Esophagus (tissue), 2 donors: ENCODE data around the gene ZBTB18. TPM values are rescaled to one million over a fixed set of nuclear protein-coding genes. Genes with fewer than 3 reads are reported as not detected.

Experiments used
- H3K27ac ChIP-seq, 2 donors: one replicate each; pipeline ENCODE4 v1.5.1; 2013; ENCODE audit warnings: low read depth in 2 of 2, mild to moderate bottlenecking in 2 of 2, inconsistent platforms in 1 of 2, low read length in 1 of 2, moderate library complexity in 1 of 2
- H3K27me3 ChIP-seq, 2 donors: one replicate each; pipeline ENCODE4 v1.6.1; 2013; ENCODE audit warnings: low read length in 2 of 2, control low read depth in 1 of 2, mild to moderate bottlenecking in 1 of 2; ENCODE audit not compliant: insufficient read depth in 2 of 2, control insufficient read depth in 1 of 2
- H3K36me3 ChIP-seq, 2 donors: one replicate each; pipeline ENCODE4 v1.6.1; 2013; ENCODE audit warnings: low read length in 1 of 2; ENCODE audit not compliant: control insufficient read depth in 2 of 2, insufficient read depth in 2 of 2
- H3K4me1 ChIP-seq, 2 donors: one replicate each; pipeline ENCODE4 v1.6.1; 2013; ENCODE audit warnings: low read length in 1 of 2; ENCODE audit not compliant: control insufficient read depth in 2 of 2, insufficient read depth in 2 of 2
- H3K4me3 ChIP-seq, 2 donors: one replicate each; pipeline ENCODE4 v1.5.1; 2013; ENCODE audit warnings: low read length in 2 of 2, mild to moderate bottlenecking in 2 of 2, low read depth in 1 of 2, moderate library complexity in 1 of 2
- H3K9me3 ChIP-seq, 2 donors: one replicate each; pipeline ENCODE4 v1.6.1; 2013; ENCODE audit warnings: mild to moderate bottlenecking in 2 of 2, low read depth in 1 of 2, low read length in 1 of 2, moderate library complexity in 1 of 2; ENCODE audit not compliant: control insufficient read depth in 2 of 2, insufficient read depth in 1 of 2
- WGBS, 2 donors: extraction: QIAGEN DNeasy Blood & Tissue Kit; methylation state at CpG; one replicate each; pipeline ENCODE4 v1.1.7; 2013; 5-methylcytosine and 5-hydroxymethylcytosine counted together
- polyA plus RNA-seq, 2 donors: library from polyadenylated mRNA; stranded (reverse); fragments of 200-250 nt; gene quantifications; one replicate each; pipeline ENCODE4 v1.2.3, GENCODE V29; 2013
- donor health status: healthy with polysubstance abuse.
- donor health status: Bipolar disorder and iron deficiency.

ZBTB18 gene
- polyA plus RNA-seq, 2 donors: 3.0 to 3.5 TPM

- Histone ChIP-seq H3K9me3 (no peaks in the 10 kb centered on the region), H3K36me3 (peaks cover 3 to 14% of the 10 kb centered on the region in 2 donors), H3K4me3 (no peak overlapping the region), H3K27ac (no peak overlapping the region), H3K27me3 (no peaks in the 10 kb centered on the region), H3K4me1 (no peaks in the 10 kb centered on the region)
- 63 to 77% methylated on average over 6 of the region's 6 CpGs for WGBS, 2 donors
Observed at GRCh38 chr1:244056577-244056976, 5.5 kb downstream of the ZBTB18 start.

DNA sequence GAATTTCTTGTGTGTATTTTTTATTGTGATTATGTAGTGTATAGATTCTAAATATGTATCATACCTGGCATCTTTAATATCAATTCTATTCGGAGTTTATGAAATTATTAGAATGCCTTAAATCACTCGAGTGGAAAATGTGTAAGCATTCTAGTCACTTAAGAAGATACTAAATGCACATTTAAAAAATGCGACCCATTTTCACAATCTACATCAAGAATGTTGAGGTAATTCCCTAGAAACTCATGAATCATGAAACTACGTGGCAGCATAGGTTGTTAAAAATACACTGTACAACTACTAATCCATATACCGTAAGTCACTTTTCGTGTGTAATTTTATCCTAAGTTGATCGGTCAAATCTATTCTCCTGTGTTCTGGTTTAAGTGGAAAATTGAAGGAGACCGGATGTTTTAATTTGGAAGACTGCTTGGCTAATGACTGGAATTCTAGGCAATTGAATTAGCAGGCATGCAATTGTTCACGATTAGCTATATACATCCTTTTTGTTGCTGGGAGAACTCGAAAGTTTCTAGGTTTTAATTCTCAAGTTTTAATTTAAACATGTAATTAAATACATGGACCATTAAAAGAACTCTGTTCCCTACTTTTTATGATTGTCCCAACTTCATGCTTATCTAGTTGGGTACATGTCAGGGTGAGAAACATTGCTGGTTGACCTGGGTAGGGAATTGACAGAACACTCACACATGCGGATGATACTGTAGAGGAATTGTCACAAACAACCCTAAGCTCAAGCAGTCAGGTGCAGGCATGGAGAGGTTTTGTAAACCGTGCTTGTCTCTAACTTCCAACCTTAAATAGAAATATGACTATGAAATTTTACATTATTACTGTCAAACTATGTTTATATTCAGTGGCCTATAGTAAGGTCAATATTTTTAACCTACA is 6.6 kb downstream of the ZBTB18 start:
- H3K27me3 ChIP-seq: no peaks in the 10 kb centered on the region
- no peak overlapping the region for H3K4me3 ChIP-seq
- no peaks in the 10 kb centered on the region for H3K9me3 ChIP-seq
- peaks cover 3 to 14% of the 10 kb centered on the region in 2 donors for H3K36me3 ChIP-seq
- 87 to 88% methylated on average over 12 of the region's 12 CpGs for WGBS, 2 donors
- no peaks in the 10 kb centered on the region for H3K4me1 ChIP-seq
- no peak overlapping the region for H3K27ac ChIP-seq

GRCh38 chr1:244060117-244060516 is 9.0 kb downstream of the ZBTB18 start:
- H3K27me3 ChIP-seq: no peaks in the 10 kb centered on the region
- H3K4me3 ChIP-seq: no peak overlapping the region
- no peak overlapping the region for H3K27ac ChIP-seq
- H3K36me3 ChIP-seq: peaks cover 0 to under 1% of the 10 kb centered on the region in 2 donors
- H3K9me3 ChIP-seq: no peaks in the 10 kb centered on the region
- 88 to 91% methylated on average over 1 of the region's 1 CpG for WGBS, 2 donors
- no peaks in the 10 kb centered on the region for H3K4me1 ChIP-seq

DNA sequence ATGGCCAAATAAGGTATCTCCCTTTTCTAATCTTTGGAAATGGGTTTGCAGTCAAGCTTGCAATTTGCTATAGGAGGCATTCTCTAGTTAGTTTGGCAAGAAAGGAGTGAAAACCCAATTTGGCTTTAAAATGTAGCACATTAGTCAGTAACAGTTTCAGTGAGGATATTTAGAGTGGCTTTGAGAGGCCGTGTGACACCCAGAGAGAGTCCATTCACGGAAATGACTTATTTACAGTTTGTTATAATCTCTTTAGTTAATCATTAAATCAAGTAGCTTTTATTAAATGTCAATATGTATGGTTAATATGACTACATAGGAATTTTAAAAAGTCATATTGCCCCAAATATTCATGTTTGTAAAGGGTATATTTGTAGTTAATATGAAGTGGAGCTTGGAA is 9.6 kb downstream of the ZBTB18 start:
- Histone ChIP-seq H3K4me3 (no peak overlapping the region), H3K9me3 (no peaks in the 10 kb centered on the region), H3K36me3 (no peaks in the 10 kb centered on the region), H3K4me1 (no peaks in the 10 kb centered on the region), H3K27me3 (no peaks in the 10 kb centered on the region), H3K27ac (no peak overlapping the region)
- 68 to 84% methylated on average over 2 of the region's 2 CpGs for WGBS, 2 donors

- Histone ChIP-seq H3K27me3 (no peaks in the 10 kb centered on the region), H3K4me3 (no peak overlapping the region), H3K36me3 (no peaks in the 10 kb centered on the region), H3K4me1 (peaks cover 0 to 2% of the 10 kb centered on the region in 2 donors), H3K9me3 (no peaks in the 10 kb centered on the region), H3K27ac (no peak overlapping the region)
- 90 to 95% methylated on average over 4 of the region's 4 CpGs for WGBS, 2 donors
Observed at GRCh38 chr1:244062156-244062725, 11.2 kb downstream of the ZBTB18 start.

GRCh38 chr1:244063498-244063897 is 12.4 kb downstream of the ZBTB18 start:
- no peaks in the 10 kb centered on the region for H3K36me3 ChIP-seq
- H3K27ac ChIP-seq: no peak overlapping the region
- no peaks in the 10 kb centered on the region for H3K9me3 ChIP-seq
- H3K4me3 ChIP-seq: no peak overlapping the region
- 74% methylated on average over 6 of the region's 6 CpGs for WGBS, 2 donors
- peaks cover 0 to 2% of the 10 kb centered on the region in 2 donors for H3K4me1 ChIP-seq
- H3K27me3 ChIP-seq: no peaks in the 10 kb centered on the region

- Histone ChIP-seq H3K27me3 (no peaks in the 10 kb centered on the region), H3K27ac (no peak overlapping the region), H3K4me3 (no peak overlapping the region), H3K4me1 (peaks cover 0 to 2% of the 10 kb centered on the region in 2 donors), H3K9me3 (no peaks in the 10 kb centered on the region), H3K36me3 (no peaks in the 10 kb centered on the region)
- 91 to 95% methylated on average over 8 of the region's 8 CpGs for WGBS, 2 donors
Observed at GRCh38 chr1:244064621-244065020, 13.5 kb downstream of the ZBTB18 start.

- Histone ChIP-seq H3K4me3 (no peak overlapping the region), H3K4me1 (peaks cover 0 to 2% of the 10 kb centered on the region in 2 donors), H3K27me3 (no peaks in the 10 kb centered on the region), H3K36me3 (no peaks in the 10 kb centered on the region), H3K9me3 (no peaks in the 10 kb centered on the region), H3K27ac (no peak overlapping the region)
- 59 to 66% methylated on average over 9 of the region's 9 CpGs for WGBS, 2 donors
Observed at GRCh38 chr1:244065063-244065793, 14.1 kb downstream of the ZBTB18 start.

DNA sequence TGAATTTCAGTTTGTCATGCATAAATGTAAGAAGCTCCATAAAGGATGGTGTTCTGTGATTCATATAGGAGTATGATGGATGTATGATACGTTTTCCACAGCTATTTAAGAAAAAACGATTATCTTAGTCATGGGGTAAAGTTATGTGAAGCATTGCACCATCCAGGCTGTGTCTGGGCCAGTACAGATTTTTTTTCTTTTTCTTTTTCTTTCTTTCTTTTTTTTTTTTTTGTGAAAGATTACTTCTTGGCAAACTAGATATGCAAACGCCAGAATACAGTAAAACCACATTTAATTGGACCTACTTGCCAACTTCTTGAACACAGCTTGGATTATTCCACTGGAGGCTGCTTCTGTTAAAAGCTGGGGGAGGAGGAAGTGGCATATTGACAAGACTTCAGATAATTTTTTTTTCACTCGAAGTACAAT is 14.9 kb downstream of the ZBTB18 start:
- Histone ChIP-seq H3K27me3 (no peaks in the 10 kb centered on the region), H3K9me3 (no peaks in the 10 kb centered on the region), H3K4me3 (no peak overlapping the region), H3K4me1 (peaks cover 0 to 2% of the 10 kb centered on the region in 2 donors), H3K36me3 (no peaks in the 10 kb centered on the region), H3K27ac (no peak overlapping the region)
- 13 to 20% methylated on average over 4 of the region's 4 CpGs for WGBS, 2 donors
